ENCODE results near the gene UBTD1. TPM values are rescaled to one million over a fixed set of nuclear protein-coding genes. Genes with fewer than 3 reads are reported as not detected.

Gene UBTD1
- total RNA-seq, 4 donors from 2014 or later: 13.7 to 40.0 (median 23.3) TPM

DNA sequence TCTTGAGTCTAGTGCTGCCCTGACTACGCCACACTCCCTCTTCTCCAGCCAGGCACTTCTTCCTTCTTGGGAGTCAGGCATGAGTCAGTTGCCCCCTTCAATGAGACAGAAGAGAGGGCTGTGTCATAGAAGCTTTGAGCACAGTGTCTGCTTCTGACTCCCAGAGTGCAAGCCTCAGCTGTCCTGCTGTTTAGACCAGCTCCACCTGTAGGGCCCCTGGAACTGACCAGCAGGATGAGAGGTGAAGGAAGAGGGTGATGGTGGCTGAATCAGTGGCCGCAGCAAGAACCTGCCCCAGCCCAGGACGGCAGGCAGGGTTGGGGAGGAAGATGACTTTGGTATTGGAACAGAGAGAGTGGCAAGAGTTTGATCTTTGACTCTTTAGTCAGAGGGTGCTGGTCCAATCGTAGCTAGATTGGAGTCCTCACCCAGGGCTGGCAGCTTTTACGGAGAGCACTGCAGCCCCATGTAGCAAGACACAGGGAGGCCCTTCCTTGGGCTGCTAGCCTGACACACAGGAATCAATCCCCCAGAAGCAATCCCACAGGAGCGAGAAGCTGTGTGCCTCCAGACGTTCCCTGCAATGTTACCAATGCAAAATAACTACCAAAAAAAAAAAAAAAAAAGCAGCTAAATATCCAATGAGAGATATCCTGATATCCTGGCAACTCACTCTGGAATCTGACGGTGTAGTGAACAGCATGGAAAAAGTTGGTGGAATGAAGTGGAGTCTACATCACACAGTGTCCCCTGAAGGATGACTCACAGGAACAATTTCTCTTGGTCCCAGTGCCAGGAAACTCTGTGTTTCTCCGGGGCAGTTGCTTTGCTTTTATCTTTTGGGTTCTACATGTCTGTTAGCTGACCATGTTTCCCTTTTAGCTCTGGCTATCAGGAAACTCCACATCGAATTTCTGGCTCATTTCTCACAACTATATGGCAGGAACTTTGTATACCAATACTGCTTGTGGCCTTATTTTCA, 97.7 kb downstream of the UBTD1 start:
- Histone ChIP-seq H3K4me3 (no peak overlapping the region), H3K27me3 (no peaks in the 10 kb centered on the region), H3K27ac (peak overlapping the region; percentile 88 to 94 (median 92)), H3K9me3 (no peaks in the 10 kb centered on the region), H3K4me1 (peaks cover 46 to 67% of the 10 kb centered on the region in 2 donors), H3K36me3 (no peaks in the 10 kb centered on the region)
- peak; percentile 90 to 95 for ATAC-seq
- peak in 1 of 2 donors; percentile 39 for TF ChIP-seq POLR2A (IDR thresholded peaks at IDR 0.05)
- TF ChIP-seq, protein P1, sequence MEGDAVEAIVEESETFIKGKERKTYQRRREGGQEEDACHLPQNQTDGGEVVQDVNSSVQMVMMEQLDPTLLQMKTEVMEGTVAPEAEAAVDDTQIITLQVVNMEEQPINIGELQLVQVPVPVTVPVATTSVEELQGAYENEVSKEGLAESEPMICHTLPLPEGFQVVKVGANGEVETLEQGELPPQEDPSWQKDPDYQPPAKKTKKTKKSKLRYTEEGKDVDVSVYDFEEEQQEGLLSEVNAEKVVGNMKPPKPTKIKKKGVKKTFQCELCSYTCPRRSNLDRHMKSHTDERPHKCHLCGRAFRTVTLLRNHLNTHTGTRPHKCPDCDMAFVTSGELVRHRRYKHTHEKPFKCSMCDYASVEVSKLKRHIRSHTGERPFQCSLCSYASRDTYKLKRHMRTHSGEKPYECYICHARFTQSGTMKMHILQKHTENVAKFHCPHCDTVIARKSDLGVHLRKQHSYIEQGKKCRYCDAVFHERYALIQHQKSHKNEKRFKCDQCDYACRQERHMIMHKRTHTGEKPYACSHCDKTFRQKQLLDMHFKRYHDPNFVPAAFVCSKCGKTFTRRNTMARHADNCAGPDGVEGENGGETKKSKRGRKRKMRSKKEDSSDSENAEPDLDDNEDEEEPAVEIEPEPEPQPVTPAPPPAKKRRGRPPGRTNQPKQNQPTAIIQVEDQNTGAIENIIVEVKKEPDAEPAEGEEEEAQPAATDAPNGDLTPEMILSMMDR (IDR thresholded peaks at IDR 0.05 in 4 of 5, conservative IDR thresholded peaks at IDR 0.05 in 1 of 5): no peak
- DNase-seq: peak; percentile 76 to 85
- in situ Hi-C loops (cut with MboI; ENCODE audit: low sequenced_read_pairs in 4 of 4): no loop called here
- intact Hi-C loops (cut with DNase I; ENCODE audit: low total_unique reads): loop anchor here (1.0 kb wide), 1 partner anchor 22 kb away; no protein-coding TSS in a partner anchor

DNA sequence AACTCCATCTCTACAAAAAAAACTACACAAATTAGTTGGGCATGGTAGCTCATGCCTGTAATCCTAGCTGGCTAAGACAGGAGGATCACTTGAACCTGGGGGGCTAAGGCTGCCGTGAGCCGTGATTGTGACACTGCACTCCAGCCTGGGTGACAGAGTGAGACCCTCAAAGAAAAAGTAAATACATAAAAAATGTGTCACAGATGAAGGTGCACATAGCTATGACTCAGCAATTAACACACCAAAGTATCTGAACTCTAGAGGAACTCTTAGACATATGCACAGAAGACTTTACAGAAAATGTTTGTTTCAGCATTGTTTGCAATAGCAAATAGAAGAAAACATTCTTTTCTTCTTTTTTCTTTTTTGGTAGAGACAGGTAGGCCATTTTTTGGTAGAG, 99.1 kb downstream of the UBTD1 start:
- peak overlapping the region; percentile 88 to 94 (median 92) for H3K27ac ChIP-seq
- TF ChIP-seq POLR2A (IDR thresholded peaks at IDR 0.05): no peak
- TF ChIP-seq, protein P1 (IDR thresholded peaks at IDR 0.05 in 4 of 5, conservative IDR thresholded peaks at IDR 0.05 in 1 of 5): no peak
- in situ Hi-C loops (cut with MboI; ENCODE audit: low sequenced_read_pairs in 4 of 4): no loop called here
- intact Hi-C loops (cut with DNase I; ENCODE audit: low total_unique reads): no loop called here
- H3K4me1 ChIP-seq: peaks cover 59 to 81% of the 10 kb centered on the region in 2 donors
- no peaks in the 10 kb centered on the region for H3K9me3 ChIP-seq
- H3K36me3 ChIP-seq: no peaks in the 10 kb centered on the region
- no peak overlapping the region for H3K4me3 ChIP-seq
- ATAC-seq (no peak), DNase-seq (no peak)
- no peaks in the 10 kb centered on the region for H3K27me3 ChIP-seq

DNA sequence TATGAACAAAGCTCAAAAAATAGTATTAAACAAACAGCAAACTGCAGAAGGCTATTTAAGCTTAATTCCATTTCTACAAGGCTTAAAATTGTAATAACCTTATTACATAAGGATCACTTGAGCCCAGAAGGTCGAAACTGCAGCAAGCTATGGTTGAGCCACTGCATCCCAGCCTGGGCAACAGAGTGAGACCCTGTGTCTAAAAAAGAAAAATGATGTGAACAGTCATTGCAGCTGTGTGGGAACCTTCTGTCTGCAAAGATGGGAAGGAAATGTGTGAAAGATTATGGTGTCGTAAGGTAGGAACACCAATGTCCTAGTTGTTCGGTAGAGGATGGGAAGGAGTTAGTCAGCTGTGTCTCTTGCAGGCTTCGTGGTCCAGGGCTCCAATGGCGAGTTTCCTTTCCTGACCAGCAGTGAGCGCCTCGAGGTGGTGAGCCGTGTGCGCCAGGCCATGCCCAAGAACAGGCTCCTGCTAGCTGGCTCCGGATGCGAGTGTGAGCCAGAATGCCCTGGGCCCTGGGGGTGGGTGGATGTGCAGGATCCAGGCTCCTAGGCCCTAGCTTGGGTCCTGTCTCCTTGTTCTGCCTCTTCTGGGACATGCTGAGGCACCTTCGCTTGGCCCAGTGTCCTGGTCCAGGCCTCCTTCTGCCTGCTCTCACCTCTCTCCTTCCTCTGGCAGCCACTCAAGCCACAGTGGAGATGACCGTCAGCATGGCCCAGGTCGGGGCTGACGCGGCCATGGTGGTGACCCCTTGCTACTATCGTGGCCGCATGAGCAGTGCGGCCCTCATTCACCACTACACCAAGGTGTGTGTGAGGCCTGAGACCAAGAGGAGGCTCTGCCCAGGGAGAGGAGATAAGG, 99.9 kb downstream of the UBTD1 start:
- in situ Hi-C loops (cut with MboI; ENCODE audit: low sequenced_read_pairs in 4 of 4) (no loop called here), intact Hi-C loops (cut with DNase I; ENCODE audit: low total_unique reads) (no loop called here)
- DNase-seq (no peak), ATAC-seq (no peak)
- Histone ChIP-seq H3K27me3 (no peaks in the 10 kb centered on the region), H3K9me3 (no peaks in the 10 kb centered on the region), H3K27ac (peak overlapping the region; percentile 88 to 94 (median 92)), H3K36me3 (no peaks in the 10 kb centered on the region), H3K4me1 (peaks cover 60 to 77% of the 10 kb centered on the region in 2 donors), H3K4me3 (no peak overlapping the region)
- TF ChIP-seq, protein P1 (IDR thresholded peaks at IDR 0.05 in 4 of 5, conservative IDR thresholded peaks at IDR 0.05 in 1 of 5): no peak
- no peak for TF ChIP-seq POLR2A (IDR thresholded peaks at IDR 0.05)

DNA sequence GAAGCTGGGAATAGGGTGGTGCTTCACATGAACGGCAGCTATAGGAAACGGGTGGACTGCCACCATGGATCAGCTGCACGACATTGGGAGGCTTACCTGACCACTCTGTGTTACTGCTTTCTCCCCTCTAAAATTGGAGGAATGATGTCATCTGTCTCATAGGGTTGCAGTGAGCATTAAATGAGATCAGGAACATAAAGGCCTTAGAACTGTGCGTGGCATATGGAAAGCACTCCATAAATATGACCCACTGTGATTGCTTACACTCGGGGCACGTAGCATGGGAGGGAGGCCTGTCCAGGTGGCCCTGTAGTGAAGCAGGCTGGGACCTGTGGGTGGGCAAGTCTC, 100.5 kb downstream of the UBTD1 start:
- Histone ChIP-seq H3K4me3 (no peak overlapping the region), H3K9me3 (no peaks in the 10 kb centered on the region), H3K4me1 (peaks cover 60 to 77% of the 10 kb centered on the region in 2 donors), H3K27me3 (no peaks in the 10 kb centered on the region), H3K27ac (peak overlapping the region; percentile 88 to 94 (median 92)), H3K36me3 (no peaks in the 10 kb centered on the region)
- intact Hi-C loops (cut with DNase I; ENCODE audit: low total_unique reads): no loop called here
- TF ChIP-seq, protein P1 (IDR thresholded peaks at IDR 0.05 in 4 of 5, conservative IDR thresholded peaks at IDR 0.05 in 1 of 5): no peak
- no peak for TF ChIP-seq POLR2A (IDR thresholded peaks at IDR 0.05)
- in situ Hi-C loops (cut with MboI; ENCODE audit: low sequenced_read_pairs in 4 of 4): no loop called here
- no peak for DNase-seq
- no peak for ATAC-seq

All from gastrocnemius medialis (tissue), 4 donors.